Fibroblast of villous mesenchyme (primary cell): ENCODE data around the gene HYI. TPM values are rescaled to one million over a fixed set of nuclear protein-coding genes. Genes with fewer than 3 reads are reported as not detected.
"Not testable (repeated sequence)": the region's sequence is repeated elsewhere in the genome, so short reads cannot be mapped to it uniquely, and the experiment has no call there.

Experiments
- DNase-seq: peaks from one replicate; pipeline ENCODE4 v3.0.0-alpha.2; 2010; ENCODE audit warnings: low read depth
- H3K4me3 ChIP-seq: 2 replicates; pipeline ENCODE4 v1.5.1; 2011; ENCODE audit warnings: low read depth, mild to moderate bottlenecking, low read length
- CTCF ChIP-seq: IDR thresholded peaks from 2 replicates; pipeline ENCODE4 v1.5.1; 2012; ENCODE audit warnings: low read depth, mild to moderate bottlenecking, low read length; ENCODE audit not compliant: insufficient read depth
- total RNA-seq: library from RNA; depleted of rRNA; stranded (reverse); fragments of >200 nt; gene quantifications from 2 replicates; pipeline ENCODE4 v1.2.3, GENCODE V29; 2012

The HYI gene
- total RNA-seq, 1 donor: 43.6 TPM

- no peak overlapping the region for H3K4me3 ChIP-seq
- DNase-seq: no peak
- TF ChIP-seq CTCF: no peak
These were observed 11.2 kb upstream of the HYI start for GRCh38 chr1:43464681-43465504.

- H3K4me3 ChIP-seq: no peak overlapping the region
- DNase-seq: peak; percentile 71
- no peak for TF ChIP-seq CTCF
These were observed 9.7 kb upstream of the HYI start for GRCh38 chr1:43463479-43463878.

- H3K4me3 ChIP-seq: no peak overlapping the region
- no peak for DNase-seq
- TF ChIP-seq CTCF: no peak
These were observed 7.4 kb upstream of the HYI start for GRCh38 chr1:43460988-43461693.

- DNase-seq, H3K4me3 ChIP-seq: not testable (repeated sequence)
These were observed 4.6 kb upstream of the HYI start for GRCh38 chr1:43458379-43458778.

GRCh38 chr1:43455213-43455889, 1.6 kb upstream of the HYI start:
- H3K4me3 ChIP-seq: no peak overlapping the region
- DNase-seq: no peak
- no peak for TF ChIP-seq CTCF

- peak; percentile 82 for DNase-seq
- H3K4me3 ChIP-seq: peak overlapping the region; percentile 57
- no peak for TF ChIP-seq CTCF
These were observed 710 bp upstream of the HYI start for GRCh38 chr1:43454270-43455011.
